CD4-positive, alpha-beta T cell treated with Interferon gamma for 1 hour (primary cell): ENCODE data around the gene LRRTM4.
"Not testable (repeated sequence)": the region's sequence is repeated elsewhere in the genome, so short reads cannot be mapped to it uniquely, and the experiment has no call there.

ENCODE experiments used
- DNase-seq: peaks from one replicate; pipeline ENCODE4 v3.0.0-alpha.2; 2020

Gene LRRTM4

DNA sequence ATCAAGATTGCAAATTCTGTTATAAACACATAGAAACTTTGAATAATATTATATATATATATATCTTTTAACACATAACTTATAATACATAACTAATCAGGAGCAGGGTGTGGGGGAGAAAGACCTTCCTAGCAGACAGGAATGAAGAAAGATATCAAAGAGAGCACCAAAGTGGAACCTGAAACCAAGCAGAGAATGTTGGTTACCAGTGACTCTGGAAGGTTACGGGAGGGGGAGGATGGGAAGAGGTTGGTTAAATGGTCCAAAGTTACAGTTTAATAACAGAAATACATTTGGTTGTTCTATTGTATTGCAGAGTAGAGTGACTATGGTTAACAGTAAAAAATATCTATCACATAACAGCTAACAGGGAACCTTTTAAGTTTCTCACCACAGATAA, 366.7 kb downstream of the LRRTM4 start:
- no peak for DNase-seq

DNA sequence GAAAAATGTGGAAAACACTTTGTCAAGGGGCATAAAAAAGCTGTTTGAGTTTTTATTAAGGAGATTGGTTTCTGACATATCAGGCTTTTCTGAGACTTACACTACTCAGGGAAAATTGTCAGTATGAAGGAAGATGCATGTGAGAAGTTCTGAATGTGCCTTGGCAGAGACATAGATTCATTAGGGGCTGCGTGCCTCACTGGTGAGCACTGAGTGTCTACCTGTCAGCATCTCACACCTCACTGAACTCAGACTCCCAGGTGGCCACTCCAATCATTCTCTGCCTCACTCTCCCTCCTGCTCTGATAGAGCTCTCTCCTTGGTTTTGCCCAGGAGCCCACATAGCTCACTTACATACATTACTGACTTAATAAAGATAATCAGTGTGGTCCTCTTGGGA, 372.6 kb downstream of the LRRTM4 start:
- DNase-seq: no peak

GRCh38 chr2:77147153-77147552, 375.0 kb downstream of the LRRTM4 start:
- DNase-seq: no peak

DNA sequence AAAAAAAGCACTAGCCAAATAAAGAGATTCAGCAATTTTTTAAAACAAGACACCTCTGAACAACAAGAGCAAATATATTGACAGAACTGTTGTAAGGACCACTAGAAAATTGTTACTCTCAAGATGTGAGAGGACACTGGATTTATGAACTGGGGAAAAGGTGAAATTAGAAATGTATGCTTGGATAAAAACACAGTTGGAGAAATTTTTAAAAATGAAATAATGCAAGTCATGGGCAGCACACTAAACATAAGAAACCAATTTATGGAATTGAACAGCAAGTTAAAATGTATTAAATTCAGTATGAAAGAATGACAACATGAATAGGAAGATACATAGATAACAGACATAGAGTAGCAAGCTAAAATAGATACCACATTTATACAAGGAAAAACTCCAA, 377.4 kb downstream of the LRRTM4 start:
- no peak for DNase-seq

DNA sequence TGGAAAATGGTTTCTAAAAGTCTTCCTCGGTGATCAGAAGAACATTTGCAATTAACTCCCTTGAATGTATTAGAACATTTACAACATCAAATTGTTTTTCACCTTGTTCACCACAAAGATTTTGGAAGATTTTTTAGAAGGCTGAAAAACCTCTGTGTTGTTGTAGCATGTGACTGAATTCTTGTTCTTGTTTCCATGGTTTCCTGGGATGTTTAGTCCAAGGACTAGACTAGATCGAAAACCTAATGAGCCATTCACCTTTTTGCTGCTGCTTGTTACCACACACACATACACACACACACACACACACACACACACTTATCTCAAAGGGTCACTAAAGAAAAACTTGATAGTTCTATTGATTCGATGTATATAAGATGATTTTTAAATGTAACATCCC, 380.0 kb downstream of the LRRTM4 start:
- DNase-seq: no peak

DNA sequence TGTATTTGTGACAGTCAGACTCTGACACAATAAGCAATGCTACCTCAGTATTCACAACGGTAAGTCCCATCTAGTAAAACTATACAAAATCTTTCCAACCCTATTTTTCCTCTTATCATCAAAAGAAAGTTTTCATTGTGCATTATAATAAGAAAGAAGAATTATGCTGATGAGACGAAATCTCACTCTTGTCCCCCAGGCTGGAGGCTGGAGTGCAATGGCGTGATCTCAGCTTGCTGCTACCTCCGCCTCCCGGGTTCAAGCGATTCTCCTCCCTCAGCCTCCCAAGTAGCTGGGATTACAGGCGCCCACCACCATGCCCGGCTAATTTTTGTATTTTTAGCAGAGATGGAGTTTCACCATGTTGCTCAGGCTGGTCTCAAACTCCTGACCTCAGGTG, 393.7 kb downstream of the LRRTM4 start:
- not testable (repeated sequence) for DNase-seq

DNA sequence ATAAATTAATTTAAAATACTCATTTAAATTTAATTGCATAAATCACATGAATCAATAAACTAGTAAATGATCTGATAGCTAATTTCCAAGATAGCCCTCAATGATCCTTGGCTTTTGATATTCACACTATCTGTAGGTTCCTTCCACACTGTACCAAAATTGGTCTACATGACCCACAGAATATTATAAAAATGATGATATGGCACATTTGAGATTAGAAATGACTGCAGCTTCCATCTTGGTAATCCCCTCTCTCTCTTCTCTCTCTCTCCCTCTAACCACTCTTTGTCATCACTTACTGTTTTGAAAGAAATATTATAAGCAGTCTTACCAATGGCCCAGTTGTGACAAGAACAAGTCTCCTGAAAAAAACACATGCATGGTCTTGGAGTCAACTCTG, 394.8 kb downstream of the LRRTM4 start:
- DNase-seq: no peak

- no peak for DNase-seq
These were observed 400.7 kb downstream of the LRRTM4 start for GRCh38 chr2:77121518-77121917.

DNA sequence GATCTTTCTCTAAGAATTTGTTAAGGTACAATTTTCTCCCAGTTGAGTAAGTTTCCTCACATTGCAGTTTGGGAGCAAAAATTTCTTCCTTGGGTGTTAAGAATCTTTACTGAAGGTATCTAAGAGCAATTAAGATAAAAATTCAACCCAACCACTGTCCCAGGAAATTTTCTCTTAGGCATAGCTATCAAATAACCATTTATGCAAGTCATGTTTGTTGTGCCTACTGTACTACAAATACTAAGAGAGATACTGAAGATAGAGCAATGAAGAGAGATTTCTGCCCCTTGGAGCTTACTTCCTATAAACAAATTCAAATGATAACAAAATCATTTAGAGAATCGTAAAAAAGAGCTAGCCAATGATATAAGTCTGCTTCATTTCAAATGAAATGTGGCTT, 402.8 kb downstream of the LRRTM4 start:
- DNase-seq: no peak

- no peak for DNase-seq
These were observed 413.3 kb downstream of the LRRTM4 start for GRCh38 chr2:77108915-77109314.

DNA sequence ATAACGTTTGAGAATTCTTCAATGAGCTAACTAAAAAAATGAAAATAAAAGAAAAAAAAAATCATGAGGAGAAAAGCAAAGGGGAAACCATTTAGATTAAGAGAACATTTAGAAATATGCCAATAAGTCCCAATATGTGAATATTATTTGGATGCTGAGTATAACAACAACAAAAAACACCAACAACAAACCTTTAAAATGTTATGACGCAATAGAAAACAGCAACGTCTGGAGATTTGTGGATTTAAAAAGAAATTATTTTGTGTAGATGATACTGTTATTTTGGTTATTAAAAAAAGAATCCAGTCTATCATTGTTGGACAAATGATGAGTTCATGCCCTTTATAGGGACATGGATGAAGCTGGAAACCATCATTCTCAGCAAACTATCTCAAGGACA, 417.2 kb downstream of the LRRTM4 start:
- no peak for DNase-seq

GRCh38 chr2:77104554-77104953, 417.6 kb downstream of the LRRTM4 start:
- no peak for DNase-seq

DNA sequence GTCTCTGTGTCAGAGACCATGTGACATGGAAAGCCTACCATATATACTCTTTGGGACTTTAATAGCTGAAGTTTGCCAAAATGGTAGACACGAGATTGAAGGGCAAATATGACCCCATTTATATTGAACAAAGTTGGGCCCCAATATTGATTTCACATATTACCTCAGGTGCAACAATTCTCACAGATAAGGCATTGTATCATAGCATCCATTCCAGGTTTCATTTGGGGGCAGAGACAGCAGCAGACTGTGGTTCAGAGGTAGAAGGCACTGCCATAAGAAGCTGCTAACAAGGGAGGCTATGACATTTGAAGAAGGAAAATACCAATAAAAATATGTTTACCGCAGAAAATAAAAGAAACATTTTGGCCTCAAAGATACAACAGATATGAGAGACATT, 419.2 kb downstream of the LRRTM4 start:
- DNase-seq: no peak

DNA sequence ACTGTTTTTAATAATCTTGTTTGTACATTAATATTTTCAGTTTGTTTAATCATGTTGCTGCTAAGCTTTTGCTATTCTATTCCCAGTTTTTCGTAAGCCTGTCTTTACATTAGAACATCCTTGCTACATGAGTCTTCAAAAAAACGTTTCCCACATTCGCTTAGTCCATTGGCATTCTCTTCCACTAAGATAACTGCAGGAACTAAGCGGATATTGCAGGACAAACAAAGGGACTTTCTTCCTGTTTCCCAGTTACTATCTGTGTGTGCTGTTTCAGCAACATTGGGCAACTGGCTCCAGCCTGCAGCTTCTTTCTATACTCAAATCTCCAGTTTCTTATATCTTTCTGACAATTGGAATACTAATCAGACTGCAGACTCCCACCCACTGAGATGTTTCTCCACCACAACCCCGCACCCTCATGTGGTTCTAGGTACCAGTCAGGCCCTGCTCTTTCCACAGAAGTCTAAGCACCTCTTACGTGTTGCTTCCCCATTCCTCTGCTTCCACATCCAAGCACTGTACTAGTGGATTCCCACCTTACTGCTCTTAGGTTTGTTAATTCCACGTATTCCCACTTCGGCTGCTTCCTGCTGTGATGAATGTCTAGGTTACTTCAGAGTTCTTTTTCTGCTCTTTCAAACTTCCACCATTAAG, 420.3 kb downstream of the LRRTM4 start:
- DNase-seq: no peak

GRCh38 chr2:77099961-77100360, 422.2 kb downstream of the LRRTM4 start:
- DNase-seq: no peak

GRCh38 chr2:77095525-77095924, 426.7 kb downstream of the LRRTM4 start:
- DNase-seq: not testable (repeated sequence)

GRCh38 chr2:77095096-77095495, 427.1 kb downstream of the LRRTM4 start:
- no peak for DNase-seq

DNA sequence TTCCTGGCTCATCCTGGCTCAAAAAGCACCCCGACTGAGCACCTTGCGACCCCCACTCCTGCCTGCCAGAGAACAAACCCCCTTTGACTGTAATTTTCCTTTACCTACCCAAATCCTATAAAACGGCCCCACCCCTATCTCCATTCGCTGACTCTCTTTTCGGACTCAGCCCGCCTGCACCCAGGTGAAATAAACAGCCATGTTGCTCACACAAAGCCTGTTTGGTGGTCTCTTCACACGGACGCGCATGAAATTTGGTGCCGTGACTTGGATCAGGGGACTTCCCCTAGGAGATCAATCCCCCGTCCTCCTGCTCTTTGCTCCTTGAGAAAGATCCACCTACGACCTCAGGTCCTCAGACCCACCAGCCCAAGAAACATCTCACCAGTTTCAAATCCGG, 433.8 kb downstream of the LRRTM4 start:
- not testable (repeated sequence) for DNase-seq

DNA sequence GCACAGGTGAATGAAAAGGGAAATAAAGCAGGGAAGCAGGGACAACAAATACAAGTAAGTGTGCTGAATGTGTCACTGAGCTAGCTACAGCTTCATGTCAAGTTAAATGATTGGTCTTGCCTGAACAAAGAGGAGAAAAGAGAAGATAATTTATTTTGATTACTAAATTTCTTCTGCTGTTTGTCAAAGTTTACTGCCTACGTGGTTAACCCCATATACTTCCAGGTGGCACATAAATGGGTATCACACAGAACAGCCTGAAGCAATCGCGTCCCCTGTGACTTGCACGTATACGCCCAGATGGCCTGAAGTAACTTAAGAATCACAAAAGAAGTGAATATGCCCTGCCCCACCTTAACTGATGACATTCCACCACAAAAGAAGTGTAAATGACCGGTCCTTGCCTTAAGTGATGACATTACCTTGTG, 434.2 kb downstream of the LRRTM4 start:
- no peak for DNase-seq

DNA sequence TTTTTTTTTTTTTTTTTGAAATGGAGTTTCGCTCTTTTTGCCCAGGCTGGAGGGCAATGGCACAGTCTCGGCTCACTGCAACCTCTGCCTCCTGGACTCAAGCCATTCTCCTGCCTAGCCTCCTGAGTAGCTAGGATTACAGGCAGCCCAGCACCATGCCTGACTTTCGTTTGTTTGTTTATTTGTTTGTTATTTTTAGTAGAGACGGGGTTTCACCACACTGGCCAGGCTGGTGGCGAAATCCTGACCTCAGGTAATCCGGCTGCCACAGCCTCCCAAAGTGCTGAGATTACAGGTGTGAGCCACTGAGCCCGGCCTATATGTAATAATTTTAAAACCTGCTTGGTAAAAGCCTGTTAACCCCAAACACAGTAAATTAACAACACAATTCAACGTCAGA, 435.7 kb downstream of the LRRTM4 start:
- no peak for DNase-seq

DNA sequence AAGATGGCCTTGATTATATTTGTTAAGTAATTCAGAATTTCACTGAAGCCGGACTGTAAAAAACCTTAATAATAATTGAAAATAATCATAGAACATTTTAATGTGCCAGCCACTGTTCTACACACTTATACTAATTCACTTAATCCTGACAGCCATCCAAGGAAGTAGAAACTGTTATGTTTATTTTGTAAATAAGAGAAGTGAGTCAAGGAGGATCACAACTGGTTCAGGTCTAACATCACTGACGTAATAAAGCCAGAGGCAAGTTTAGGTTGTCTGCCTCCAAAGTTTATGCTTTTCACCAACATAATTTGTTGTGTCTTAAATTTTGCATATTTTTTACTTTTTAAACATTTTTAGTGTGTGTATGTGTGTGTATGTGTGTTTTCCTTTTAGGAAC, 436.1 kb downstream of the LRRTM4 start:
- no peak for DNase-seq

GRCh38 chr2:77085561-77085960, 436.6 kb downstream of the LRRTM4 start:
- DNase-seq: no peak

- DNase-seq: no peak
These were observed 440.6 kb downstream of the LRRTM4 start for GRCh38 chr2:77081597-77081996.

GRCh38 chr2:77064324-77064723, 457.9 kb downstream of the LRRTM4 start:
- DNase-seq: no peak

- DNase-seq: no peak
These were observed 467.2 kb downstream of the LRRTM4 start for GRCh38 chr2:77054938-77055337.

GRCh38 chr2:77046339-77046738, 475.8 kb downstream of the LRRTM4 start:
- no peak for DNase-seq
